Measurements from ENCODE around the gene LRMDA. TPM values are rescaled to one million over a fixed set of nuclear protein-coding genes. Genes with fewer than 3 reads are reported as not detected.

Gene LRMDA
- total RNA-seq, 3 donors from 2014 or later (not counting 1 experiment from before 2014, with no cell fraction given): 1.4 to 2.4 (median 2.1) TPM

GRCh38 chr10:75707080-75707840, 275.8 kb downstream of the LRMDA start:
- Histone ChIP-seq H3K27ac (ENCODE audit: low read length) (no peak overlapping the region), H3K9me3 (ENCODE audit: control insufficient read depth, insufficient read depth, low read length) (no peaks in the 10 kb centered on the region), H3K36me3 (ENCODE audit: control insufficient read depth, insufficient read depth, low read length) (no peaks in the 10 kb centered on the region), H3K27me3 (ENCODE audit: control insufficient read depth, insufficient read depth, low read length) (no peaks in the 10 kb centered on the region), H3K4me3 (ENCODE audit: low read length) (no peak overlapping the region), H3K4me1 (ENCODE audit: control insufficient read depth, insufficient read depth, low read length) (no peaks in the 10 kb centered on the region)
- WGBS (ENCODE audit: insufficient coverage): 79% methylated on average over 8 of the region's 9 CpGs
- TF ChIP-seq CTCF (IDR thresholded peaks at IDR 0.05): no peak
- H3K9me3 Mint-ChIP-seq: peaks cover 0 to 2% of the 10 kb centered on the region in 2 donors
- H3K27me3 Mint-ChIP-seq (ENCODE audit: low read depth in 2 of 2): peaks cover 8 to 16% of the 10 kb centered on the region in 2 donors
- ATAC-seq (no peak), DNase-seq (no peak)
- no peaks in the 10 kb centered on the region for H3K36me3 Mint-ChIP-seq
- H3K4me1 Mint-ChIP-seq: no peaks in the 10 kb centered on the region
- H3K27ac Mint-ChIP-seq: no peak overlapping the region
- intact Hi-C loops (cut with micrococcal nuclease): no loop called here
- H3K4me3 Mint-ChIP-seq: no peak overlapping the region

- no peaks in the 10 kb centered on the region for H3K4me1 Mint-ChIP-seq
- no peak overlapping the region for H3K4me3 Mint-ChIP-seq
- Histone ChIP-seq H3K9me3 (ENCODE audit: control insufficient read depth, insufficient read depth, low read length) (no peaks in the 10 kb centered on the region), H3K36me3 (ENCODE audit: control insufficient read depth, insufficient read depth, low read length) (no peaks in the 10 kb centered on the region), H3K27ac (ENCODE audit: low read length) (no peak overlapping the region), H3K4me3 (ENCODE audit: low read length) (no peak overlapping the region), H3K4me1 (ENCODE audit: control insufficient read depth, insufficient read depth, low read length) (no peaks in the 10 kb centered on the region), H3K27me3 (ENCODE audit: control insufficient read depth, insufficient read depth, low read length) (no peaks in the 10 kb centered on the region)
- intact Hi-C loops (cut with micrococcal nuclease): no loop called here
- DNase-seq (no peak), ATAC-seq (no peak)
- no peak overlapping the region for H3K27ac Mint-ChIP-seq
- TF ChIP-seq CTCF (IDR thresholded peaks at IDR 0.05): no peak
- H3K36me3 Mint-ChIP-seq: no peaks in the 10 kb centered on the region
- peaks cover 0 to 2% of the 10 kb centered on the region in 2 donors for H3K9me3 Mint-ChIP-seq
- 32% methylated on average over 8 of the region's 9 CpGs for WGBS (ENCODE audit: insufficient coverage)
- H3K27me3 Mint-ChIP-seq (ENCODE audit: low read depth in 2 of 2): peaks cover 11 to 21% of the 10 kb centered on the region in 2 donors
Measured at GRCh38 chr10:75708060-75708459, 276.6 kb downstream of the LRMDA start.

DNA sequence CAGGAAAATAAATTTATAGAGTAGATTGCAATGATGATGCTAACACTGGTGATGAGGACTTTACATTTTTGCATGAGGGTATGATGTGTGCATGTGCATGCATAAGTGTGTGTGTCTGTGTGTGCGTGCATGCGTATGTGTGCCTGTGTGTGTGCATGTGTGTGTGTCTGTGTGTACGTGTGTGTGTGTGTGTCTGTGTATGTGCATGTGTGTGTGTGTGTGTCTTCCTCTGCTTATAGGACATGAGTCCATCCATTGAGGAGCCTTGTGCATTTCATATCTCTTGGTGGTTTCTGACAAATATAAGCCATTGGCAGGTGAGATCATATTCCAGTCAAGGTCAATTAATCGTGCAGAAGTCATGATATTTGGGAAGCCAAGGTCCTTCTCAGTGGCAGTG, 277.8 kb downstream of the LRMDA start:
- peaks cover 15 to 23% of the 10 kb centered on the region in 2 donors for H3K27me3 Mint-ChIP-seq (ENCODE audit: low read depth in 2 of 2)
- Histone ChIP-seq H3K4me1 (ENCODE audit: control insufficient read depth, insufficient read depth, low read length) (no peaks in the 10 kb centered on the region), H3K4me3 (ENCODE audit: low read length) (no peak overlapping the region), H3K27me3 (ENCODE audit: control insufficient read depth, insufficient read depth, low read length) (no peaks in the 10 kb centered on the region), H3K27ac (ENCODE audit: low read length) (no peak overlapping the region), H3K9me3 (ENCODE audit: control insufficient read depth, insufficient read depth, low read length) (no peaks in the 10 kb centered on the region), H3K36me3 (ENCODE audit: control insufficient read depth, insufficient read depth, low read length) (no peaks in the 10 kb centered on the region)
- no peaks in the 10 kb centered on the region for H3K4me1 Mint-ChIP-seq
- H3K4me3 Mint-ChIP-seq: no peak overlapping the region
- 93% methylated on average over 4 of the region's 4 CpGs for WGBS (ENCODE audit: insufficient coverage)
- TF ChIP-seq CTCF (IDR thresholded peaks at IDR 0.05): no peak
- H3K36me3 Mint-ChIP-seq: no peaks in the 10 kb centered on the region
- H3K27ac Mint-ChIP-seq: no peak overlapping the region
- H3K9me3 Mint-ChIP-seq: peaks cover 0 to 2% of the 10 kb centered on the region in 2 donors
- intact Hi-C loops (cut with micrococcal nuclease): no loop called here
- ATAC-seq (no peak), DNase-seq (no peak)

GRCh38 chr10:75709811-75710210, 278.4 kb downstream of the LRMDA start:
- H3K9me3 ChIP-seq (ENCODE audit: control insufficient read depth, insufficient read depth, low read length): no peaks in the 10 kb centered on the region
- Mint-ChIP-seq H3K27me3 (ENCODE audit: low read depth in 2 of 2) (peaks cover 15 to 24% of the 10 kb centered on the region in 2 donors), H3K36me3 (no peaks in the 10 kb centered on the region), H3K4me1 (no peaks in the 10 kb centered on the region), H3K4me3 (no peak overlapping the region), H3K9me3 (peaks cover 0 to 2% of the 10 kb centered on the region in 2 donors), H3K27ac (no peak overlapping the region)
- DNase-seq (no peak), ATAC-seq (no peak)
- H3K27me3 ChIP-seq (ENCODE audit: control insufficient read depth, insufficient read depth, low read length): no peaks in the 10 kb centered on the region
- no peaks in the 10 kb centered on the region for H3K36me3 ChIP-seq (ENCODE audit: control insufficient read depth, insufficient read depth, low read length)
- H3K27ac ChIP-seq (ENCODE audit: low read length): no peak overlapping the region
- TF ChIP-seq CTCF (IDR thresholded peaks at IDR 0.05): no peak
- H3K4me3 ChIP-seq (ENCODE audit: low read length): no peak overlapping the region
- 100% methylated on average over 1 of the region's 3 CpGs for WGBS (ENCODE audit: insufficient coverage)
- H3K4me1 ChIP-seq (ENCODE audit: control insufficient read depth, insufficient read depth, low read length): no peaks in the 10 kb centered on the region
- intact Hi-C loops (cut with micrococcal nuclease): no loop called here

Measured in natural killer cell (primary cell).